A549 (cell line): ENCODE data around the gene TRMO. TPM values are rescaled to one million over a fixed set of nuclear protein-coding genes. Genes with fewer than 3 reads are reported as not detected.

Experiments
- ATAC-seq, 2 experiments: fragments of 200-7000 bp in 1 of 2; fragments of >200 bp in 1 of 2; cut with Nextera tagmentation in 1 of 2; cut with Tn5 transposase in 1 of 2; 3 replicates each; pipeline versions ENCODE4 v1.8.0 to v1.9.1; 2018 to 2020; ENCODE audit warnings: mild to moderate bottlenecking in 1 of 2, moderate library complexity in 1 of 2
- CTCF ChIA-PET: fragments of 300-600 bp; sonication (Branson Sonifier 250); formaldehyde crosslinking; extraction: SDS; loops from one replicate; lab custom pipeline; 2021; ENCODE audit warnings: antibody characterized with exemption, inconsistent platforms; lab: Yijun Ruan, JAX
- POLR2A ChIA-PET: fragments of 350-600 bp; formaldehyde crosslinking; extraction: SDS; loops from one replicate; lab custom pipeline; 2021; ENCODE audit warnings: antibody characterized with exemption, inconsistent platforms; lab: Yijun Ruan, JAX
- DNase-seq, 2 experiments: peaks; one replicate each; pipeline versions ENCODE4 v3.0.0 to v3.0.0-alpha.2; 2011 to 2016; ENCODE audit warnings: low read depth in 1 of 2, low spot score in 1 of 2
- FAIRE-seq: peaks from 2 replicates; lab custom pipeline; 2011; peaks lifted over from hg19 to GRCh38; lab: Jason Lieb, UNC
- H3K27ac ChIP-seq, 2 experiments: fragments of >200 bp; sonication (Bioruptor Twin); formaldehyde crosslinking; 3 replicates each; pipeline ENCODE4 v1.5.1; 2016 to 2017
- H3K4me1 ChIP-seq: fragments of >200 bp; sonication (Bioruptor Twin); formaldehyde crosslinking; 3 replicates; pipeline ENCODE4 v1.6.1; 2016
- H3K4me2 ChIP-seq: fragments of >200 bp; sonication (Bioruptor Twin); formaldehyde crosslinking; 3 replicates; pipeline ENCODE4 v1.6.1; 2016
- H3K4me3 ChIP-seq: fragments of >200 bp; sonication (Bioruptor Twin); formaldehyde crosslinking; 3 replicates; pipeline ENCODE4 v1.5.1; 2016
- H3K9me3 ChIP-seq: fragments of >200 bp; sonication (Bioruptor Twin); formaldehyde crosslinking; 3 replicates; pipeline ENCODE4 v1.6.1; 2016
- CBX2 ChIP-seq: fragments of 200-600 bp; sonication (generic); IDR thresholded peaks from 2 replicates; pipeline ENCODE4 v1.6.1; 2016; ENCODE audit warnings: low read depth, mild to moderate bottlenecking, borderline replicate concordance
- CEBPB ChIP-seq, 2 experiments: fragments of >200 bp in 1 of 2; sonication (Bioruptor Twin) in 1 of 2; formaldehyde crosslinking in 1 of 2; IDR thresholded peaks; 2 replicates each; pipeline ENCODE4 v1.6.1; 2012 to 2016
- EP300 ChIP-seq, 2 experiments: fragments of >200 bp; sonication (Bioruptor Twin); formaldehyde crosslinking; IDR thresholded peaks; 2 replicates in 1 of 2; 3 replicates in 1 of 2; pipeline ENCODE4 v1.6.1; 2016 to 2017
- FOXS1 ChIP-seq: fragments of 250-450 bp; sonication (Bioruptor Pico); IDR thresholded peaks from 2 replicates; pipeline ENCODE4 v1.5.0; 2020; ENCODE audit warnings: mild to moderate bottlenecking, moderate library complexity
- HDAC2 ChIP-seq: fragments of 200-600 bp; sonication (generic); IDR thresholded peaks from 2 replicates; pipeline ENCODE4 v1.6.1; 2016
- HEYL ChIP-seq: fragments of 250-450 bp; sonication (Bioruptor Pico); IDR thresholded peaks from 2 replicates; pipeline ENCODE4 v1.8.0; 2021; ENCODE audit warnings: mild to moderate bottlenecking, moderate library complexity
- HOXA7 ChIP-seq: fragments of 250-450 bp; sonication (Bioruptor Pico); IDR thresholded peaks from 2 replicates; pipeline ENCODE4 v1.5.0; 2020; ENCODE audit warnings: mild to moderate bottlenecking, moderate library complexity
- HOXB13 ChIP-seq: fragments of 250-450 bp; sonication (Bioruptor Pico); IDR thresholded peaks from 2 replicates; pipeline ENCODE4 v1.5.0; 2020; ENCODE audit warnings: low read depth, mild to moderate bottlenecking, moderate library complexity
- HOXB5 ChIP-seq: fragments of 250-450 bp; sonication (Bioruptor Pico); IDR thresholded peaks from 2 replicates; pipeline ENCODE4 v1.5.0; 2020; ENCODE audit warnings: mild to moderate bottlenecking, moderate library complexity
- MAFK ChIP-seq: fragments of 450-650 bp; IDR thresholded peaks from 2 replicates; pipeline ENCODE4 v1.6.1; 2014; ENCODE audit not compliant: partially characterized antibody
- NFE2L2 ChIP-seq: fragments of 150-350 bp; conservative IDR thresholded peaks from 2 replicates; pipeline ENCODE4 v1.6.1; 2014; ENCODE audit warnings: low read length
- NR3C1 ChIP-seq: fragments of >200 bp; sonication (Bioruptor Twin); formaldehyde crosslinking; IDR thresholded peaks from 3 replicates; pipeline ENCODE4 v1.6.1; 2017
- POLR2A ChIP-seq: IDR thresholded peaks from 2 replicates; pipeline ENCODE4 v1.6.1; 2012; ENCODE audit warnings: mild to moderate bottlenecking, low read length
- RAD21 ChIP-seq, 2 experiments: fragments of >200 bp in 1 of 2; sonication (Bioruptor Twin) in 1 of 2; formaldehyde crosslinking in 1 of 2; IDR thresholded peaks in 1 of 2; conservative IDR thresholded peaks in 1 of 2; 2 replicates in 1 of 2; 3 replicates in 1 of 2; pipeline ENCODE4 v1.6.1; 2012 to 2018; ENCODE audit warnings: inconsistent platforms in 1 of 2
- RARB ChIP-seq: fragments of 250-450 bp; sonication (Bioruptor Pico); IDR thresholded peaks from 2 replicates; pipeline ENCODE4 v1.8.0; 2021; ENCODE audit warnings: mild to moderate bottlenecking, moderate library complexity
- SMC3 ChIP-seq: fragments of >200 bp; sonication (Bioruptor Twin); formaldehyde crosslinking; IDR thresholded peaks from 3 replicates; pipeline ENCODE4 v1.6.1; 2018; ENCODE audit warnings: inconsistent platforms
- WGBS: methylation state at CpG from one replicate; pipeline ENCODE4 v1.1.6; 2017; ENCODE audit errors: missing lambda C conversion rate; 5-methylcytosine and 5-hydroxymethylcytosine counted together
- polyA plus RNA-seq, 4 experiments: library from polyadenylated mRNA; depleted of rRNA in 3 of 4; stranded (reverse); fragments of >200 nt; fragmentation: RNase III in 1 of 4; extraction: RNeasy Plus Mini Kit Qiagen cat#74134 plus additional on column Dnase treatment in 1 of 4; gene quantifications; 2 replicates in 3 of 4; 3 replicates in 1 of 4; pipeline ENCODE4 v1.2.3, GENCODE V29; 2011 to 2017
- TF ChIP-seq, protein P1 (sequence below): IDR thresholded peaks from 2 replicates; pipeline ENCODE4 v1.6.1; 2012
- TF ChIP-seq, protein P2 (sequence below): fragments of >200 bp; sonication (Bioruptor Twin); formaldehyde crosslinking; IDR thresholded peaks from 3 replicates; pipeline ENCODE4 v1.5.1; 2016
- TF ChIP-seq, protein P3 (sequence below): IDR thresholded peaks from 2 replicates; pipeline ENCODE4 v1.6.1; 2012; ENCODE audit warnings: low read depth, borderline replicate concordance
- TF ChIP-seq, protein P4 (sequence below): IDR thresholded peaks from 2 replicates; pipeline ENCODE4 v1.6.1; 2012
- TF ChIP-seq, protein P5 (sequence below): fragments of 450-650 bp; IDR thresholded peaks from 2 replicates; pipeline ENCODE4 v1.6.1; 2014; ENCODE audit warnings: antibody characterized with exemption
- TF ChIP-seq, protein P6 (sequence below): fragments of >200 bp; sonication (Bioruptor Twin); formaldehyde crosslinking; IDR thresholded peaks from 2 replicates; pipeline ENCODE4 v1.6.1; 2016

Gene TRMO
- polyA plus RNA-seq, 2 of the 4 experiments (the other 2 are of a cell fraction), result 12.0 to 18.8 TPM

DNA sequence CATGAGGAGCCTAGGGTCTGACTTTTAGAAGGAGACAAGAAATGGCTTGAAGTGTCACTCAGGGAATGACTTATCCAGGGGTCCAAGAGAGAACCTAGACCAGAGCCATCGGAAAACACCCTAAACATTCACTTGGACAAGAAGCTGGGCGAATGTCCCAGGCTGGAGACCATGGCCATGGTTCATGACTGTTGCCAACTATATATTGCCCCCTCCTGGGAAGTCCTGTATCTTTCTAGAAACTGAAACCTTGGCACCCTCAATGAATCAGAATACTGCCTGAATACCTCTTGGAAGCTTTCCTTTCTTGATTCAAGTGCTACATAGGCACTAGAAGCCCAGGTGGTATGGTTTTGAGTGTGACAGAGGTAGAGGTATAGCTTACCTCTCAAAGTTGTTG lies 29.9 kb downstream of the TRMO start:
- ATAC-seq (peak in 1 of 2 experiments; percentile 49; a peak in 3 of 6 replicates), FAIRE-seq (no peak), DNase-seq (no peak)
- WGBS, result 62% methylated on average over 2 of the region's 2 CpGs
- no peak overlapping the region for H3K27ac ChIP-seq
- TF ChIP-seq, protein P1, sequence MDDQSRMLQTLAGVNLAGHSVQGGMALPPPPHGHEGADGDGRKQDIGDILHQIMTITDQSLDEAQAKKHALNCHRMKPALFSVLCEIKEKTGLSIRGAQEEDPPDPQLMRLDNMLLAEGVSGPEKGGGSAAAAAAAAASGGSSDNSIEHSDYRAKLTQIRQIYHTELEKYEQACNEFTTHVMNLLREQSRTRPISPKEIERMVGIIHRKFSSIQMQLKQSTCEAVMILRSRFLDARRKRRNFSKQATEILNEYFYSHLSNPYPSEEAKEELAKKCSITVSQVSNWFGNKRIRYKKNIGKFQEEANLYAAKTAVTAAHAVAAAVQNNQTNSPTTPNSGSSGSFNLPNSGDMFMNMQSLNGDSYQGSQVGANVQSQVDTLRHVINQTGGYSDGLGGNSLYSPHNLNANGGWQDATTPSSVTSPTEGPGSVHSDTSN, result no peak
- TF ChIP-seq SMC3, result no peak
- TF ChIP-seq FOXS1, result no peak
- no peak for TF ChIP-seq HOXB13
- TF ChIP-seq, protein P2, sequence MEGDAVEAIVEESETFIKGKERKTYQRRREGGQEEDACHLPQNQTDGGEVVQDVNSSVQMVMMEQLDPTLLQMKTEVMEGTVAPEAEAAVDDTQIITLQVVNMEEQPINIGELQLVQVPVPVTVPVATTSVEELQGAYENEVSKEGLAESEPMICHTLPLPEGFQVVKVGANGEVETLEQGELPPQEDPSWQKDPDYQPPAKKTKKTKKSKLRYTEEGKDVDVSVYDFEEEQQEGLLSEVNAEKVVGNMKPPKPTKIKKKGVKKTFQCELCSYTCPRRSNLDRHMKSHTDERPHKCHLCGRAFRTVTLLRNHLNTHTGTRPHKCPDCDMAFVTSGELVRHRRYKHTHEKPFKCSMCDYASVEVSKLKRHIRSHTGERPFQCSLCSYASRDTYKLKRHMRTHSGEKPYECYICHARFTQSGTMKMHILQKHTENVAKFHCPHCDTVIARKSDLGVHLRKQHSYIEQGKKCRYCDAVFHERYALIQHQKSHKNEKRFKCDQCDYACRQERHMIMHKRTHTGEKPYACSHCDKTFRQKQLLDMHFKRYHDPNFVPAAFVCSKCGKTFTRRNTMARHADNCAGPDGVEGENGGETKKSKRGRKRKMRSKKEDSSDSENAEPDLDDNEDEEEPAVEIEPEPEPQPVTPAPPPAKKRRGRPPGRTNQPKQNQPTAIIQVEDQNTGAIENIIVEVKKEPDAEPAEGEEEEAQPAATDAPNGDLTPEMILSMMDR, result 0 out of 3 replicates have a peak, but pooled peaks have one; percentile 12
- TF ChIP-seq RARB (CRISPR knock-in tag), result no peak
- TF ChIP-seq NR3C1, result no peak
- TF ChIP-seq EP300 (IDR thresholded peaks at IDR 0.05), result no peak
- no peak for TF ChIP-seq HOXB5 (CRISPR knock-in tag)
- TF ChIP-seq RAD21 (conservative IDR thresholded peaks at IDR 0.05 in 1 of 2, IDR thresholded peaks at IDR 0.05 in 1 of 2), result peak in 1 of 2 experiments; percentile 34; a peak in 2 of 5 replicates
- TF ChIP-seq HEYL (CRISPR knock-in tag), result no peak
- no peak for TF ChIP-seq CEBPB (IDR thresholded peaks at IDR 0.05)
- H3K9me3 ChIP-seq, result no peaks in the 10 kb centered on the region
- ChIA-PET POLR2A (interaction anchor here (0.6 kb wide), 1 partner anchor 41 kb away, joined by 12 read pairs; no protein-coding TSS in a partner anchor), CTCF (interaction anchor here (0.5 to 6.5 kb wide), 11 partner anchors 9 to 1028 kb away, joined by 3 to 104 read pairs (median 4); partner anchors contain the start of genes FOXE1 and TRMO)
- H3K4me3 ChIP-seq, result no peak overlapping the region
- no peak overlapping the region for H3K4me2 ChIP-seq
- no peaks in the 10 kb centered on the region for H3K4me1 ChIP-seq

DNA sequence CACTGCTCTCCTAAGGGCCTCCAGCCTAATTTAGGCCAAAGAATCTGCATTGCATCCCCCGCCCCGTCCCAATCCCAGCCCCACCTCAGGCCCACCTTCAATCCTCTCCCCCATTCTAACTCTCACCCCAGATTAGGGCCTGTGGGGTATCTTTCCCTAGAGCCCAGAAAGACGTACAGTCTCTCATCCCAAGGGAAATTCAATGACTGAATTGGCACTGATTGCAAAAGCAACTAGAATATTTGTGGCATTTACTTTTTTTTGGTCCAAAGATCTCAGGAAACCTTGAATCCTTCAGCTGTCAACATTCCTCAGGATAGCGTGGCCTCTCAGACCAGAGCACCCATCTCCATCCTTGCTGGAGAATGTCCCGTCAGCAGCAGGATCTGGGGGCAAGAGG lies 30.6 kb downstream of the TRMO start:
- WGBS, result 85% methylated on average over 4 of the region's 5 CpGs
- ATAC-seq (no peak), FAIRE-seq (no peak), DNase-seq (no peak)
- Histone ChIP-seq H3K4me2 (no peak overlapping the region), H3K9me3 (no peaks in the 10 kb centered on the region), H3K27ac (no peak overlapping the region), H3K4me1 (no peaks in the 10 kb centered on the region), H3K4me3 (no peak overlapping the region)
- ChIA-PET POLR2A (no interaction called here), CTCF (interaction anchor here (0.5 to 6.5 kb wide), 10 partner anchors 10 to 1027 kb away, joined by 3 to 104 read pairs (median 4); partner anchors contain the start of genes FOXE1 and TRMO)
- TF ChIP-seq, protein P3, sequence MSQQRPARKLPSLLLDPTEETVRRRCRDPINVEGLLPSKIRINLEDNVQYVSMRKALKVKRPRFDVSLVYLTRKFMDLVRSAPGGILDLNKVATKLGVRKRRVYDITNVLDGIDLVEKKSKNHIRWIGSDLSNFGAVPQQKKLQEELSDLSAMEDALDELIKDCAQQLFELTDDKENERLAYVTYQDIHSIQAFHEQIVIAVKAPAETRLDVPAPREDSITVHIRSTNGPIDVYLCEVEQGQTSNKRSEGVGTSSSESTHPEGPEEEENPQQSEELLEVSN, result no peak
- TF ChIP-seq HOXB13 (no peak), MAFK (no peak), CBX2 (no peak), FOXS1 (no peak), POLR2A (no peak), HOXA7 (CRISPR knock-in tag) (no peak), NFE2L2 (no peak), HDAC2 (no peak)
- TF ChIP-seq, protein P4, sequence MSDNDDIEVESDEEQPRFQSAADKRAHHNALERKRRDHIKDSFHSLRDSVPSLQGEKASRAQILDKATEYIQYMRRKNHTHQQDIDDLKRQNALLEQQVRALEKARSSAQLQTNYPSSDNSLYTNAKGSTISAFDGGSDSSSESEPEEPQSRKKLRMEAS, result no peak
- TF ChIP-seq, protein P5, sequence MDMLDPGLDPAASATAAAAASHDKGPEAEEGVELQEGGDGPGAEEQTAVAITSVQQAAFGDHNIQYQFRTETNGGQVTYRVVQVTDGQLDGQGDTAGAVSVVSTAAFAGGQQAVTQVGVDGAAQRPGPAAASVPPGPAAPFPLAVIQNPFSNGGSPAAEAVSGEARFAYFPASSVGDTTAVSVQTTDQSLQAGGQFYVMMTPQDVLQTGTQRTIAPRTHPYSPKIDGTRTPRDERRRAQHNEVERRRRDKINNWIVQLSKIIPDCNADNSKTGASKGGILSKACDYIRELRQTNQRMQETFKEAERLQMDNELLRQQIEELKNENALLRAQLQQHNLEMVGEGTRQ, result no peak
- TF ChIP-seq, protein P2, result no peak
- TF ChIP-seq, protein P6, sequence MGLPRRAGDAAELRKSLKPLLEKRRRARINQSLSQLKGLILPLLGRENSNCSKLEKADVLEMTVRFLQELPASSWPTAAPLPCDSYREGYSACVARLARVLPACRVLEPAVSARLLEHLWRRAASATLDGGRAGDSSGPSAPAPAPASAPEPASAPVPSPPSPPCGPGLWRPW, result no peak
